Cardiac fibroblast (primary cell): ENCODE measurements around the gene IPO5.

Experiments used
- DNase-seq, 2 donors: peaks; one replicate each; pipeline versions ENCODE4 v3.0.0 to v3.0.0-alpha.2; 2010; ENCODE audit warnings: low read depth in 2 of 2
- H3K4me3 ChIP-seq, 2 donors: replicated peaks in 1 of 2; 1 replicate in 1 of 2; 2 replicates in 1 of 2; pipeline ENCODE4 v1.5.1; 2011; ENCODE audit warnings: low read depth in 2 of 2, low read length in 2 of 2, mild to moderate bottlenecking in 2 of 2, moderate library complexity in 1 of 2
- TF ChIP-seq, protein P1 (sequence below): IDR thresholded peaks from one replicate; pipeline ENCODE4 v1.5.1; 2011; ENCODE audit warnings: low read depth, mild to moderate bottlenecking, low read length, inconsistent platforms

Gene IPO5

GRCh38 chr13:98048265-98048664 is 94.8 kb downstream of the IPO5 start:
- TF ChIP-seq, protein P1, sequence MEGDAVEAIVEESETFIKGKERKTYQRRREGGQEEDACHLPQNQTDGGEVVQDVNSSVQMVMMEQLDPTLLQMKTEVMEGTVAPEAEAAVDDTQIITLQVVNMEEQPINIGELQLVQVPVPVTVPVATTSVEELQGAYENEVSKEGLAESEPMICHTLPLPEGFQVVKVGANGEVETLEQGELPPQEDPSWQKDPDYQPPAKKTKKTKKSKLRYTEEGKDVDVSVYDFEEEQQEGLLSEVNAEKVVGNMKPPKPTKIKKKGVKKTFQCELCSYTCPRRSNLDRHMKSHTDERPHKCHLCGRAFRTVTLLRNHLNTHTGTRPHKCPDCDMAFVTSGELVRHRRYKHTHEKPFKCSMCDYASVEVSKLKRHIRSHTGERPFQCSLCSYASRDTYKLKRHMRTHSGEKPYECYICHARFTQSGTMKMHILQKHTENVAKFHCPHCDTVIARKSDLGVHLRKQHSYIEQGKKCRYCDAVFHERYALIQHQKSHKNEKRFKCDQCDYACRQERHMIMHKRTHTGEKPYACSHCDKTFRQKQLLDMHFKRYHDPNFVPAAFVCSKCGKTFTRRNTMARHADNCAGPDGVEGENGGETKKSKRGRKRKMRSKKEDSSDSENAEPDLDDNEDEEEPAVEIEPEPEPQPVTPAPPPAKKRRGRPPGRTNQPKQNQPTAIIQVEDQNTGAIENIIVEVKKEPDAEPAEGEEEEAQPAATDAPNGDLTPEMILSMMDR, result no peak
- no peak overlapping the region for H3K4me3 ChIP-seq
- no peak for DNase-seq

GRCh38 chr13:98050041-98050466 is 96.6 kb downstream of the IPO5 start:
- peak in 1 of 2 donors; percentile 49 for DNase-seq
- H3K4me3 ChIP-seq, result no peak overlapping the region
- TF ChIP-seq, protein P1, result no peak

- no peak overlapping the region for H3K4me3 ChIP-seq
- TF ChIP-seq, protein P1, result no peak
- no peak for DNase-seq
These were observed 98.9 kb downstream of the IPO5 start for GRCh38 chr13:98052412-98052811.

GRCh38 chr13:98054301-98054700 is 100.8 kb downstream of the IPO5 start:
- TF ChIP-seq, protein P1, result no peak
- H3K4me3 ChIP-seq, result no peak overlapping the region
- no peak for DNase-seq

- TF ChIP-seq, protein P1, result no peak
- no peak for DNase-seq
- no peak overlapping the region for H3K4me3 ChIP-seq
These were observed 102.1 kb downstream of the IPO5 start for GRCh38 chr13:98055623-98056022.

DNA sequence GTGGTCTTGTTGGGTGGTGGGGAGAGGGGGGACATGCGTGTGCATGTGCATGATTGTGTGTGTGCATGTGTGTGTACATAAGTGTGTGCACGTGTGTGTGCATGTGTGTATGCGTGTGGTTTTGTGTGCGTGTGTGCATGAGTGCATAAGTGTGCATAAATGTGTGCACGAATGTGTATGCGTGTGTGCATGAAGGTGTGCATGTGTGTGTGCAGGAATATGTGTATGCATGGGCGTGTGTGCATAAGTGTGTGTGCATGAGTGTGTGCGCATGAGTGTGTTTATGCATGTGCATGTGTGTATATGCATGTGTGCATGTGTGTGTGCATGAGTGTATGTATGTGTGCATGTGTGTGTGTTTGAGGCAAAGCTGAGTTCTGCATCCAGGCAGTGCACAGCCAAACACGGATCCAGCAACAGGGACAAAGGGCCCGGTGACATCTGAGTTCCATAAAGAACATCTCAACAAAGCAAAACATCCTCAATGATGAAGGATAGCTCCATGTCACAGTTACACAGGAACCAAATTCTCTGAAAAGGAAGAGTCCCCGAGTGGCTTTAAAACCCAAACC is 103.5 kb downstream of the IPO5 start:
- no peak for DNase-seq
- TF ChIP-seq, protein P1, result no peak
- H3K4me3 ChIP-seq, result no peak overlapping the region

DNA sequence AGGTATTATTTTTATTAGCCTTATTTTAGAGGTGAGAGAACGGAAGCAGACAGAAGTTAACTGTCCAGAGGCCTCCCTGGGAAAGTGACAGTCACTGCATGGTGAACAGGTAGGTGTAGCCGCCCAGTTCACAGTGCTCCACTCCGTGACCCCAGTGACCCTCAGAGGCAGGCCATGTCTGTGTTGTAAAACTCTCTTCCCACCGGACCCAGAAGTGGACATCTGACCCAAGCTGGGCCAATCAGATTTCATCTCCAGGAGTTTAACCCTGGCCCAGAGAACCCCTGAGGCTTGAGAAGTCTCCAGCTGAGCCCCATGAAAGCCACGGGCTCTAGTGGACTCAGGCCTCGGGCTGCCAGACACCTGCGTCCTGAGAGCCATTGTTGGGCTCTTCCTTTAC is 105.8 kb downstream of the IPO5 start:
- H3K4me3 ChIP-seq, result no peak overlapping the region
- TF ChIP-seq, protein P1, result no peak
- no peak for DNase-seq
